GM06990 (cell line): Measurements from ENCODE around the gene LEP.
"Not testable (repeated sequence)": the region's sequence is repeated elsewhere in the genome, so short reads cannot be mapped to it uniquely, and the experiment has no call there.

ENCODE experiments used
- DNase-seq: peaks from one replicate; pipeline ENCODE4 v3.0.0-alpha.2; 2011; ENCODE audit not compliant: insufficient read length; ENCODE audit errors: extremely low read depth
- H3K27me3 ChIP-seq: replicated peaks from 2 replicates; pipeline ENCODE4 v1.6.0; 2011; ENCODE audit warnings: low read length; ENCODE audit not compliant: control insufficient read depth, insufficient read depth
- H3K36me3 ChIP-seq: 2 replicates; pipeline ENCODE4 v1.5.1; 2011; ENCODE audit warnings: low read length; ENCODE audit not compliant: control insufficient read depth, insufficient read depth
- H3K4me3 ChIP-seq: replicated peaks from 2 replicates; pipeline ENCODE4 v1.5.1; 2011; ENCODE audit warnings: low read depth, mild to moderate bottlenecking, control low read depth, low read length
- CTCF ChIP-seq: IDR thresholded peaks from 2 replicates; pipeline ENCODE4 v1.5.1; 2011; ENCODE audit warnings: low read length, control low read depth, mild to moderate bottlenecking, inconsistent platforms; ENCODE audit not compliant: insufficient read depth, poor library complexity, severe bottlenecking

The LEP gene

GRCh38 chr7:128231677-128232076, 9.4 kb upstream of the LEP start:
- no peak overlapping the region for H3K4me3 ChIP-seq
- H3K27me3 ChIP-seq, result no peaks in the 10 kb centered on the region; the same call in 1 of the 2 replicates
- TF ChIP-seq CTCF, result no peak
- no peaks in the 10 kb centered on the region for H3K36me3 ChIP-seq
- no peak for DNase-seq

- Histone ChIP-seq H3K36me3 (no peaks in the 10 kb centered on the region), H3K27me3 (no peaks in the 10 kb centered on the region; the same call in 1 of the 2 replicates), H3K4me3 (no peak overlapping the region)
- TF ChIP-seq CTCF, result no peak
- no peak for DNase-seq
These were observed 7.6 kb upstream of the LEP start for GRCh38 chr7:128233471-128233870.

GRCh38 chr7:128234476-128235026, 6.5 kb upstream of the LEP start:
- H3K4me3 ChIP-seq, result no peak overlapping the region
- H3K36me3 ChIP-seq, result no peaks in the 10 kb centered on the region
- TF ChIP-seq CTCF, result no peak
- H3K27me3 ChIP-seq, result no peaks in the 10 kb centered on the region; the same call in 1 of the 2 replicates
- DNase-seq, result no peak

- no peak for TF ChIP-seq CTCF
- Histone ChIP-seq H3K27me3 (no peaks in the 10 kb centered on the region; the same call in 1 of the 2 replicates), H3K4me3 (no peak overlapping the region), H3K36me3 (no peaks in the 10 kb centered on the region)
- DNase-seq, result no peak
These were observed 5.6 kb upstream of the LEP start for GRCh38 chr7:128235471-128235870.

GRCh38 chr7:128236924-128237586, 4.0 kb upstream of the LEP start:
- H3K4me3 ChIP-seq, result no peak overlapping the region
- no peaks in the 10 kb centered on the region; the same call in 1 of the 2 replicates for H3K27me3 ChIP-seq
- TF ChIP-seq CTCF, result no peak
- DNase-seq, result no peak
- H3K36me3 ChIP-seq, result no peaks in the 10 kb centered on the region

- not testable (repeated sequence) for H3K4me3 ChIP-seq, H3K36me3 ChIP-seq, DNase-seq, H3K27me3 ChIP-seq
These were observed 1.9 kb upstream of the LEP start for GRCh38 chr7:128239146-128239545.
